Smooth muscle cell (in vitro differentiated cells): ENCODE results near the gene INHA. TPM values are rescaled to one million over a fixed set of nuclear protein-coding genes. Genes with fewer than 3 reads are reported as not detected.

ENCODE experiments used
- DNase-seq: peaks from one replicate; lab custom pipeline; 2025; ENCODE audit not compliant: unreplicated experiment; lab: John Stamatoyannopoulos, UW
- H2AFZ ChIP-seq: fragments of 200-600 bp; sonication (generic); 2 replicates; pipeline ENCODE4 v1.6.0; 2016; ENCODE audit warnings: antibody characterized with exemption, low read depth, mild to moderate bottlenecking
- H3F3A ChIP-seq: fragments of 200-600 bp; sonication (generic); 2 replicates; pipeline ENCODE4 v1.6.0; 2017; ENCODE audit warnings: antibody characterized with exemption, low read depth
- H3K27ac ChIP-seq: fragments of 200-600 bp; sonication (generic); 2 replicates; pipeline ENCODE4 v1.5.1; 2016; ENCODE audit warnings: low read depth, mild to moderate bottlenecking
- H3K27me3 ChIP-seq: fragments of 200-600 bp; sonication (generic); 2 replicates; pipeline ENCODE4 v1.6.1; 2016; ENCODE audit warnings: low read depth, mild to moderate bottlenecking
- H3K36me3 ChIP-seq: fragments of 200-600 bp; sonication (generic); 2 replicates; pipeline ENCODE4 v1.5.1; 2016; ENCODE audit warnings: low read depth
- H3K4me1 ChIP-seq: fragments of 200-600 bp; sonication (generic); 2 replicates; pipeline ENCODE4 v1.5.1; 2016; ENCODE audit warnings: low read depth
- H3K4me2 ChIP-seq: fragments of 200-600 bp; sonication (generic); 2 replicates; pipeline ENCODE4 v1.6.0; 2016; ENCODE audit warnings: mild to moderate bottlenecking
- H3K4me3 ChIP-seq: fragments of 200-600 bp; sonication (generic); 2 replicates; pipeline ENCODE4 v1.5.1; 2016; ENCODE audit warnings: mild to moderate bottlenecking
- H3K79me2 ChIP-seq: fragments of 200-600 bp; sonication (generic); 2 replicates; pipeline ENCODE4 v1.6.0; 2016; ENCODE audit warnings: low read depth, mild to moderate bottlenecking
- H3K9ac ChIP-seq: fragments of 200-600 bp; sonication (generic); 2 replicates; pipeline ENCODE4 v1.6.0; 2016; ENCODE audit warnings: low read depth
- H3K9me3 ChIP-seq: fragments of 200-600 bp; sonication (generic); replicated peaks from 2 replicates; pipeline ENCODE4 v1.5.1; 2016; ENCODE audit warnings: low read depth
- H4K20me1 ChIP-seq: fragments of 200-600 bp; sonication (generic); 2 replicates; pipeline ENCODE4 v1.6.0; 2016; ENCODE audit warnings: low read depth
- CTCF ChIP-seq: fragments of 200-600 bp; sonication (generic); IDR thresholded peaks from 2 replicates; pipeline ENCODE4 v1.5.1; 2017; ENCODE audit warnings: borderline replicate concordance, mild to moderate bottlenecking, antibody characterized with exemption; ENCODE audit not compliant: insufficient read depth, poor library complexity, severe bottlenecking
- WGBS: methylation state at CpG from one replicate; pipeline ENCODE4 v1.1.7; 2016; ENCODE audit warnings: low lambda C conversion rate; 5-methylcytosine and 5-hydroxymethylcytosine counted together
- polyA plus RNA-seq: library from polyadenylated mRNA; unstranded; fragments of >200 nt; fragmentation: Nextera tagmentation; extraction: Ambion mirVana; gene quantifications from 2 replicates; pipeline ENCODE4 v1.2.1, GENCODE V29; 2016
- total RNA-seq: library from RNA; depleted of rRNA; stranded (reverse); fragments of >200 nt; gene quantifications from 2 replicates; pipeline ENCODE4 v1.2.3, GENCODE V29; 2014

Gene INHA
- total and polyA plus RNA-seq, 2 experiments from 2014 or later = 4.0 to 4.3 TPM

- no peak for TF ChIP-seq CTCF
- Histone ChIP-seq H3F3A (no peaks in the 10 kb centered on the region), H4K20me1 (no peaks in the 10 kb centered on the region), H2AFZ (no peak overlapping the region), H3K4me1 (no peaks in the 10 kb centered on the region), H3K36me3 (no peaks in the 10 kb centered on the region), H3K9me3 (no peaks in the 10 kb centered on the region), H3K27me3 (no peaks in the 10 kb centered on the region), H3K4me3 (no peak overlapping the region), H3K4me2 (no peak overlapping the region), H3K27ac (no peak overlapping the region), H3K9ac (no peak overlapping the region), H3K79me2 (no peaks in the 10 kb centered on the region)
- DNase-seq = no peak
- WGBS = 94% methylated on average over 15 of the region's 15 CpGs
Measured at GRCh38 chr2:219612577-219613286, 40.6 kb downstream of the INHA start.

DNA sequence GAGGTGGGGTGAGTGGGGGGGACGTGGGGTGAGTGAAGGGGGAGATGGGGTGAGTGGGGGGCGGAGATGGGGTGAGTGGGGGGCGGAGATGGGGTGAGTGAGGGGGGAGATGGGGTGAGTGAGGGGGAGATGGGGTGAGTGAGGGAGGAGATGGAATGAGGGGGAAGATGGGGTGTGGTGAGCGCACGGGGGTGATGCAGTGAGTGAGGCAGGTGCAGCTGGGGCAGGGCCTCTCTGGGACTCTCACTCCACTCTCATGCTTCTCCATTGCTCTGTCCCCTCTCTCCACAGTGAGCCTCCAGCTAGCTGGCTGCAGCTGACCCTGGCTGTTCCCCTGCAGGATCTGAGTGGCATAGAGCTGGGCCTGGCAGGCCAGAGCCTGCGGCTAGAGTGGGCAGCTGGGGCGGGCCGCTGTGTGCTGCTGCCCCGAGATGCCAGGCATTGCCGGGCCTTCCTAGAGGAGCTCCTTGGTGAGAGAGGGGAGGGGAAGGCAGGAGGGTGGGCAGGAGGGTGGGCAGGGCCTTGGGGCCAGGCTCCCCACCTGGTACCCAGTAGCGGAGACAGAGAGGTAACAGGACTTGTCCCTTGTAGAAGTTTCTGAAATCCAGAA lies 41.5 kb downstream of the INHA start:
- H3K9ac ChIP-seq = no peak overlapping the region
- H3K27me3 ChIP-seq = no peaks in the 10 kb centered on the region
- H3K36me3 ChIP-seq = no peaks in the 10 kb centered on the region
- no peaks in the 10 kb centered on the region for H3K79me2 ChIP-seq
- H2AFZ ChIP-seq = no peak overlapping the region
- WGBS = 100% methylated on average over 6 of the region's 11 CpGs
- no peaks in the 10 kb centered on the region for H3K9me3 ChIP-seq
- H3K4me2 ChIP-seq = no peak overlapping the region
- no peaks in the 10 kb centered on the region for H3F3A ChIP-seq
- no peak for DNase-seq
- H3K4me1 ChIP-seq = no peaks in the 10 kb centered on the region
- no peak for TF ChIP-seq CTCF
- no peak overlapping the region for H3K27ac ChIP-seq
- no peak overlapping the region for H3K4me3 ChIP-seq
- no peaks in the 10 kb centered on the region for H4K20me1 ChIP-seq

DNA sequence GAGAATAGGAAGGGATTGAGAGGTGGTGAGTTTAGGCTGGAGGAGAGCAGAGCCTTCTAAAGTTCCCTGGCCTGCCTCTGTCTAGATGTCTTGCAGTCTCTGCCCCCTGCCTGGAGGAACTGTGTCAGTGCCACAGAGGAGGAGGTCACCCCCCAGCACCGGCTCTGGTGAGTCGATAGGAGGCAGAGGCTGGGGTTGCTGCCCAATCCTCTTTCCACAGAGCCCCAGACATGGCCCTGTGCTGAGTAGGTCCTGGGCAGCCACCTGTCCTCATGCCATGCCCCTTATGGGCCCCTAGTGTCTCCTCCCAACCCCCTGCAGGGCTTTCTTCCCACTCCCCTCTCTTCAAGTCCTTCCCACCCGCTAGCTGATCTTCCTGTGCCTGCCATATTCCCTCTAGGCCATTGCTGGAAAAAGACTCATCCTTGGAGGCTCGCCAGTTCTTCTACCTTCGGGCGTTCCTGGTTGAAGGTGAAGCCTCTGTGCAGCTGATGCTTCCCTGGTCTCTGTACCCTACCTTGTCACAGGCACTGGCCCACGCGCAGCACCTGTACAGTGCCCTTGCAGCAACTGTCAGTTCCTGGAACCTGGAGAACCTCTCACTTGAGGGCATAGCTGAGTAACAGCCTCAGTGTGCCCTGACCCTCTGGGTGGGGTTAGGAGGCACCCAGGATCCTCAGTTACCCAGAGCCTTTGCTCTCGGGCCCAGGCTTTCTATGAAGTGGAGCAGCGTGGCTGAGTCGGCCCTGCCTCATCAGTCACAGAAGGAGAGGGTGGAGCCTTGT lies 42.2 kb downstream of the INHA start:
- H4K20me1 ChIP-seq = no peaks in the 10 kb centered on the region
- no peak overlapping the region for H3K4me2 ChIP-seq
- H3F3A ChIP-seq = no peaks in the 10 kb centered on the region
- H2AFZ ChIP-seq = no peak overlapping the region
- no peak overlapping the region for H3K4me3 ChIP-seq
- no peaks in the 10 kb centered on the region for H3K36me3 ChIP-seq
- no peaks in the 10 kb centered on the region for H3K9me3 ChIP-seq
- no peak for TF ChIP-seq CTCF
- WGBS = 94% methylated on average over 11 of the region's 11 CpGs
- H3K4me1 ChIP-seq = no peaks in the 10 kb centered on the region
- no peaks in the 10 kb centered on the region for H3K27me3 ChIP-seq
- no peak for DNase-seq
- H3K79me2 ChIP-seq = no peaks in the 10 kb centered on the region
- H3K9ac ChIP-seq = no peak overlapping the region
- H3K27ac ChIP-seq = no peak overlapping the region
